Gastrocnemius medialis (tissue), 4 donors: ENCODE results near the gene RPL3. TPM values are rescaled to one million over a fixed set of nuclear protein-coding genes. Genes with fewer than 3 reads are reported as not detected.

Experiments
- ATAC-seq, 2 donors: fragments of 150-250 bp; one replicate each; pipeline ENCODE4 v1.9.1; 2016
- DNase-seq, 2 donors: peaks; one replicate each; pipeline ENCODE4 v3.0.0-alpha.2; 2019
- H3K27ac ChIP-seq, 4 donors: fragments of 200-600 bp; sonication (generic); 1 replicate in 1 of 4; 2 replicates in 3 of 4; pipeline ENCODE4 v1.5.1; 2016 to 2018; ENCODE audit warnings: mild to moderate bottlenecking in 2 of 4, moderate library complexity in 1 of 4
- H3K27me3 ChIP-seq, 3 donors: fragments of 200-600 bp; sonication (generic) in 2 of 3; 1 replicate in 1 of 3; 2 replicates in 2 of 3; pipeline versions ENCODE4 v1.5.1 to v1.6.0; 2016 to 2019; ENCODE audit warnings: mild to moderate bottlenecking in 1 of 3, moderate library complexity in 1 of 3
- H3K36me3 ChIP-seq, 2 donors: fragments of 200-600 bp; sonication (generic) in 1 of 2; one replicate each; pipeline ENCODE4 v1.5.1; 2017 to 2018
- H3K4me1 ChIP-seq, 2 donors: fragments of 200-600 bp; sonication (generic) in 1 of 2; one replicate each; pipeline ENCODE4 v1.5.1; 2016 to 2017; ENCODE audit warnings: mild to moderate bottlenecking in 2 of 2
- H3K4me3 ChIP-seq, 4 donors: fragments of 200-600 bp; sonication (generic) in 3 of 4; 1 replicate in 1 of 4; 2 replicates in 3 of 4; pipeline ENCODE4 v1.5.1; 2016 to 2019; ENCODE audit warnings: mild to moderate bottlenecking in 2 of 4
- H3K9me3 ChIP-seq, 3 donors: fragments of 200-600 bp; sonication (generic) in 2 of 3; 1 replicate in 1 of 3; 2 replicates in 2 of 3; pipeline ENCODE4 v1.5.1; 2016 to 2019
- POLR2A ChIP-seq, 2 donors: fragments of 450-650 bp; IDR thresholded peaks; one replicate each; pipeline ENCODE4 v1.6.1; 2017; ENCODE audit warnings: antibody characterized with exemption in 2 of 2, mild to moderate bottlenecking in 2 of 2, moderate library complexity in 2 of 2
- in situ Hi-C, 4 donors: fragments of 200-750 bp; cut with MboI; loops; one replicate each; pipeline versions ENCODE4 v1.15.0 to v1.8.0; 2017; ENCODE audit warnings: low sequenced_read_pairs in 4 of 4
- intact Hi-C: fragments of 100-400 bp; cut with DNase I; formaldehyde crosslinking; loops from one replicate; pipeline ENCODE4 v1.15.1; 2023; ENCODE audit warnings: low total_unique reads
- total RNA-seq, 4 donors: library from RNA; depleted of rRNA; stranded (reverse); fragments of >200 nt; gene quantifications; one replicate each; pipeline versions ENCODE4 v1.1.0 to v1.2.3, GENCODE V29; 2016
- TF ChIP-seq, protein P1 (sequence below), 5 experiments: fragments of 450-650 bp in 3 of 5; fragments of 200-600 bp in 2 of 5; sonication (generic) in 2 of 5; IDR thresholded peaks in 4 of 5; conservative IDR thresholded peaks in 1 of 5; 1 replicate in 4 of 5; 2 replicates in 1 of 5; pipeline ENCODE4 v1.5.1; 2016 to 2019; ENCODE audit warnings: antibody characterized with exemption in 5 of 5, mild to moderate bottlenecking in 3 of 5, moderate library complexity in 3 of 5

RPL3 gene
- total RNA-seq, 4 donors from 2014 or later = 261 to 680 (median 391) TPM

DNA sequence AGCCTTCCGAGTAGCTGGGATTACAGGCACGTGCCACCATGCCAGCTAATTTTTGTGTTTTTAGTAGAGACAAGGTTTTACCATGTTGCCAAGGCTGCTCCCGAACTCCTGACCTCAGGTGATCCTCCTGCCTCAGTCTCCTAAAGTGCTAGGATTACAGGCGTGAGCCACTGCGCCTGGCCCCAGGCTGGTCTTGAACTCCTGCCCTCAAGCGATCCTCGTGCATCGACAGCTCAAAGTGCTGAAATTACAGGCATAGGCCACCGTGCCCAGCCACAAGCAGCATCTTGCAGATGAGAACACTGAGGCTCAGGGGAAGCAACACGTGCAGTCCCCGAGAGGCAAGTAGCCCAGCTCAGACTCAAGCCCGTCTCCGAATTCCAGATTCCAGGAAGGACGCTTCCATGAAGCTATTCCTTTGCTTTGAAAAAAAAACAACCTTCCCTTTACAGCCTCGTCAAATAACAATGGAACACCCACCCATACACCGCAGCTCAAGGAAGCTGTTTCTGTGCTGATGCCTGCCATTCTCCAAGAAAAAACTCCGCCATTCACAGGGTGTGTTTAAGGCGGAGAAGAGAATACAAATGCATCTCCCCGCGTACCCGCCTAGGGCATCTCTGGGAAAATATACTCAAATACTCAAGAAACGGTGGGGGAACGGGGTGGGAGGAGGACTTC lies 40.1 kb downstream of the RPL3 start:
- no peak for ATAC-seq
- in situ Hi-C loops = no loop called here

DNA sequence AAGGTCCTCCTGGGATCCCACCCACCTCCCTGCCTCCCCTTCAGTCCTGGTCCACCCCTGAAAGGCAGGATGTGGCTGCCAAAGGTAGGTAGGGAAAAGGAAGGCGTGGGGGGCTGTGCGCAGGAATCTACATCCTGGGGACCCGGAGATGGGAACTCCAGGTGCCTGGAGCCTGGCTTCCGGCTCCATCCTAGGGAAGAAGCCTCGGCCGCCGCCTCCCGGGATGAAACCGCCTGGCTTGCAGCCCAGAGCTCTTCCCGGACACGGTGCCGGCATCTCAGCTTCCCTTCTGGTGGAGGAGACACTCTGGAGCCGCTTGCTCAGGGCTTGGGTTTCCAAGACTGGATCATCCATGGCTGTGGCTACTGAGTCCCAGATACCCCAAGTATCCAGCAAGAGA lies 41.4 kb downstream of the RPL3 start:
- peaks cover 22 to 23% of the 10 kb centered on the region in 2 donors for H3K4me1 ChIP-seq
- H3K4me3 ChIP-seq = no peak overlapping the region
- in situ Hi-C loops = no loop called here
- H3K27ac ChIP-seq = peak overlapping the region; percentile 73 to 92 (median 81)
- peak; percentile 63 to 72 for ATAC-seq
- no peak for TF ChIP-seq POLR2A (IDR thresholded peaks at IDR 0.05)
- TF ChIP-seq, protein P1, sequence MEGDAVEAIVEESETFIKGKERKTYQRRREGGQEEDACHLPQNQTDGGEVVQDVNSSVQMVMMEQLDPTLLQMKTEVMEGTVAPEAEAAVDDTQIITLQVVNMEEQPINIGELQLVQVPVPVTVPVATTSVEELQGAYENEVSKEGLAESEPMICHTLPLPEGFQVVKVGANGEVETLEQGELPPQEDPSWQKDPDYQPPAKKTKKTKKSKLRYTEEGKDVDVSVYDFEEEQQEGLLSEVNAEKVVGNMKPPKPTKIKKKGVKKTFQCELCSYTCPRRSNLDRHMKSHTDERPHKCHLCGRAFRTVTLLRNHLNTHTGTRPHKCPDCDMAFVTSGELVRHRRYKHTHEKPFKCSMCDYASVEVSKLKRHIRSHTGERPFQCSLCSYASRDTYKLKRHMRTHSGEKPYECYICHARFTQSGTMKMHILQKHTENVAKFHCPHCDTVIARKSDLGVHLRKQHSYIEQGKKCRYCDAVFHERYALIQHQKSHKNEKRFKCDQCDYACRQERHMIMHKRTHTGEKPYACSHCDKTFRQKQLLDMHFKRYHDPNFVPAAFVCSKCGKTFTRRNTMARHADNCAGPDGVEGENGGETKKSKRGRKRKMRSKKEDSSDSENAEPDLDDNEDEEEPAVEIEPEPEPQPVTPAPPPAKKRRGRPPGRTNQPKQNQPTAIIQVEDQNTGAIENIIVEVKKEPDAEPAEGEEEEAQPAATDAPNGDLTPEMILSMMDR (IDR thresholded peaks at IDR 0.05 in 4 of 5, conservative IDR thresholded peaks at IDR 0.05 in 1 of 5) = no peak
- no peaks in the 10 kb centered on the region for H3K27me3 ChIP-seq
- intact Hi-C loops = no loop called here
- H3K9me3 ChIP-seq = no peaks in the 10 kb centered on the region
- DNase-seq = peak; percentile 34 to 75
- H3K36me3 ChIP-seq = no peaks in the 10 kb centered on the region

More for the DNA sequence above, 40.1 kb downstream of the RPL3 start:
- no peak for DNase-seq
- intact Hi-C loops = no loop called here
- Histone ChIP-seq H3K9me3 (no peaks in the 10 kb centered on the region), H3K36me3 (no peaks in the 10 kb centered on the region), H3K4me1 (peaks cover 34 to 36% of the 10 kb centered on the region in 2 donors), H3K4me3 (no peak overlapping the region), H3K27me3 (no peaks in the 10 kb centered on the region), H3K27ac (peak overlapping the region; percentile 29 to 92 (median 81))
- TF ChIP-seq, protein P1 (IDR thresholded peaks at IDR 0.05 in 4 of 5, conservative IDR thresholded peaks at IDR 0.05 in 1 of 5) = no peak
- TF ChIP-seq POLR2A (IDR thresholded peaks at IDR 0.05) = no peak

DNA sequence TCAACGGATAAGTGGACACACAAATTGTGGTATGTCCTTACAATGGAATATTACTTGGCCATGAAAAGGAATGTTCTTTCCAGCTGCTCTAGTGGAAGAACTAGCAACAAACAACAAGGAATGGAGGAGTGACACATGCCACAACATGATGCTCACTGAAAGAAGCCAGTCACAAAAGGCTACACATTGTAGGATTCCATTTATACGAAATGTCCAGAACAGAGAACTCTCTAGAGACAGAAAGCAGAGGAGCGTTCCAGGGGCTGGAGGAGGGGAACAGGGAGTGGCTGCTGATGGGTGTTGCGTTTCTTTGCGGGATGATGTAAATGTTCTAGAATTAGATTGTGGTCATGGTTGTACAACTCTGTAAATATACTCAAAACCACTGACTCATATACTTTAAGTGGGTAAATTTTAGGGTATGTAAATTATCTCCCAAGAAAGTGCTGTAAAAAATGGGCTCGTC lies 42.2 kb downstream of the RPL3 start:
- no peak overlapping the region for H3K4me3 ChIP-seq
- no peaks in the 10 kb centered on the region for H3K9me3 ChIP-seq
- peaks cover 16 to 17% of the 10 kb centered on the region in 2 donors for H3K4me1 ChIP-seq
- intact Hi-C loops (loop anchor here (2.0 kb wide), 1 partner anchor 20 kb away; no protein-coding TSS in a partner anchor), in situ Hi-C loops (no loop called here)
- TF ChIP-seq, protein P1 (IDR thresholded peaks at IDR 0.05 in 4 of 5, conservative IDR thresholded peaks at IDR 0.05 in 1 of 5) = no peak
- no peak for TF ChIP-seq POLR2A (IDR thresholded peaks at IDR 0.05)
- DNase-seq (peak in 1 of 2 donors; percentile 55), ATAC-seq (peak; percentile 79 to 82)
- H3K36me3 ChIP-seq = no peaks in the 10 kb centered on the region
- peak overlapping the region; percentile 73 to 92 (median 81) for H3K27ac ChIP-seq
- H3K27me3 ChIP-seq = no peaks in the 10 kb centered on the region

DNA sequence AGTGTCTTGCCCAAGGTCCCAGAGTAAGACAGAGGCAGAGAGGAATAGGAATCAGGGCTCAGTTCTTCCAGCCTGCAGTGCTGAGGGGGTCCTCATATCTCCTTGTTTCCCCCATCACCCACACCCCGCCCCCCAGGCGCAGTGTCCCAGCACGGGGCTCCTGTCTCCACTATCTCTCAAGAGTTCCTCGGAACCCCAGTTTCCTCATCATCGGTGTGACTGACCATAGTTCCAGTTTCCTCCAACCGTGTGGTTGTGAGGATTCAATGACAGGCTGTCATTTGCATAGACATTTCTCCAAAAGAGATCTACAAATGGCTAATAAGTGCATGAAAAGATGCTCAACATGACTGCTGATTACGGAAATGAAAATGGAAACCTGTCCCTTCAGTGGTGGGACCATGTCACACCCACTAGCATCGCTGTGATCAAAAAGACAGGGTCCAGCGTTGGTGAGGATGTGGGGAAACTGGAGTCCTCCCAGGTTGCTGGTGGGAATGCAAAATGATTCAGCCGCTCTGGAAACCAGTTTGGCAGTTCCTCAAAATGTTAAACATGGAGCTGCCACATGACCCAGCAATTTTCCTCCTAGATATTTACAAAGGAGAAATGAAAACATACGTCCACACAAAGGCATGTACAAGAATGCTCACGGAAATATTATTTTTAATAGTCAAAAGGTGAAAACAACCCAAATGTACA lies 42.8 kb downstream of the RPL3 start:
- DNase-seq (no peak), ATAC-seq (no peak)
- no peak for TF ChIP-seq POLR2A (IDR thresholded peaks at IDR 0.05)
- TF ChIP-seq, protein P1 (IDR thresholded peaks at IDR 0.05 in 4 of 5, conservative IDR thresholded peaks at IDR 0.05 in 1 of 5) = no peak
- H3K27ac ChIP-seq = peak overlapping the region; percentile 73 to 92 (median 81)
- intact Hi-C loops = loop anchor here (2.0 kb wide), 1 partner anchor 20 kb away; no protein-coding TSS in a partner anchor
- no peaks in the 10 kb centered on the region for H3K36me3 ChIP-seq
- H3K4me1 ChIP-seq = peaks cover 16 to 17% of the 10 kb centered on the region in 2 donors
- no peaks in the 10 kb centered on the region for H3K27me3 ChIP-seq
- no peak overlapping the region for H3K4me3 ChIP-seq
- in situ Hi-C loops = no loop called here
- no peaks in the 10 kb centered on the region for H3K9me3 ChIP-seq
